GM18868 (cell line): ENCODE results near the gene SRBD1.

Experiments used
- ATAC-seq: cut with Tn5 transposase; IDR thresholded peaks from one replicate; pipeline ENCODE4 v1.9.1; 2021; ENCODE audit warnings: mild to moderate bottlenecking, moderate library complexity; ENCODE audit not compliant: unreplicated experiment

SRBD1 gene

DNA sequence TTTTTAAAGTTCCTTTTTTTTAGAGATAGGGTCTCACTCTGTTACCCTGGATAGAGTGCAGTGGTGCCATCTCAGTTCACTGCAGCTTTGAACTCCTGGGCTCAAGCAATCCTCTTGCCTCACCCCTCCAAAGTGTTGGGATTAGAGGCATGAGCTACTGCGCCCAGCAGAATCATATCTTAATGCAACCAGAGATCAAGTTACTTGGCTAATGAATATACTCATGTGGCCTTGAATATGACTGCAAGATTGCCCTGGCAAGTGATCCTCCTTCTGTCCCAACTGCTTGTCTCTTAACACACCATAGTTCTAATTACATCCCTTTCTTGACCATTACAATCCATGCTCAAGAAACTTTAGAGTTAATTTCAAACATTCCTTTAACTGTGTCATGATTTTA is 133.5 kb downstream of the SRBD1 start:
- no peak for ATAC-seq

DNA sequence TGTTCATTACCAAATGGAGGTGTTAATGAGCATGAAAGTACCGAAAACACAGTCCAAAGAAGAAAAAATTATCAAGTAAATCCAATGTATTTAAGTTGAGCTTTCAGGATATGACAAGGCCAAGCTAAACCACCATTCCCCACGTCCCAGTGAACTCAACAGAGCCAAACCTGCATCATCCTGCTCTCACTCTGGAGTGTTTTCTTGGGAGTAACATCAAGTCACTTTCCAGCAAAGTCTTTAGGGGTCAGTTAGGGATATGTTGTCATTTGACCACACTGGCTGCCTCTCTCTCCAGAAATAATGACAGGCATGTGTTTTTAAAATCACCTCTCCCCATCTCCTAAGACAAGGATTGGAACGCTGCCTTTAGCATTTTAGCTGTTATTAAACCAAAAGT is 140.5 kb downstream of the SRBD1 start:
- ATAC-seq, result no peak

DNA sequence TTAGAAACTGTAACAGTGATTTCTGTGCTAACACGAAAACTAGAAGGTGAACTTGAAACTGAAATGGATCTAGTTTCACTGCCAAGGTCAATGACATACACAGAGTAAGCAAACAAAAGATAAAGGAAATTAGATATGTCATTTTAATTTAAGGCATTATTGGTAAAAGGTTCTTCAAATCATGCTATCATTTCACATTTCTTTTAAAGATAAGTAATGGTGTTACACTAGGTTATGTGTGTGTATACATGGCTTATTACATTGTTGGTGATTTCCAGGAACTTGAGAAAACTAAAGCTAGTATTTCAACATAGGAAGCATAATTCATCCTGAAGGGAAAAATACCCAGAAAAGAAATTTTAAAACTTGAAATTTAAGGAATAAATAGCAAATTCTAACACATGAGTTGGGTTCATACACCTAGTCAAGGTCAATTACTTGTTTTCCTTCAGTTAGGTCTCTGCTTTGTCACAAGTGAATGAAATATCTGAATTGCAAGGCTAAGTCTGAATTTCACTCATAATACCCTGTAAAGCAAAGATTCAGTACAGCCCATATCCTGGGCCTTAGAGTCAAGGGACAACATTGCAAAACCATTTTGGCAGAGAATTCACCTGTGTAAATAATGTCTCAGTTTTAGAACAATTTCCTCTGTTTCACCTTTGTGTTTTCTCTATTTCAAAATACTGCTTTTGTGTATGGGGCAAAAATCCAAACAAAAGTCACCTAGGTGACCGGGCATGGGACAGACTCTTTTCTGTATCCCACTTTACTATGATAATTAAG is 141.6 kb downstream of the SRBD1 start:
- ATAC-seq, result no peak

DNA sequence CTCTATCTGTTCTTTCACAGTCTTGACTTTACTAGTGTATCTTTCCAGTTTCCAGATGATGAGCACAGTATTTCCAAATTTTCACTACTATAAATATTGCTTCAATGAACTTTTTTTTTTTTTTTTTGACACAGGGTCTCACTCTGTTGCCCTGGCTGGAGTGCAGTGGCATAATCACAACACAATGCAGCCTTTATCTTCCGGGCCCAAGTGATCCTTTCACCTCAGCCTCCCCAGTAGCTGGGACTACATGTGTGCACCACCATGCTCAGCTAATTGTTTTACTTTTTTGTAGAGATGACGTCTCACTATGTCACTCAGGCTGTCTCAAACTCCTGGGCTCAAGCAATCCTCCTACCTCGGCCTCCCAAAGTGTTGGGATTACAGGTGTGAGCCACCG is 142.8 kb downstream of the SRBD1 start:
- no peak for ATAC-seq

DNA sequence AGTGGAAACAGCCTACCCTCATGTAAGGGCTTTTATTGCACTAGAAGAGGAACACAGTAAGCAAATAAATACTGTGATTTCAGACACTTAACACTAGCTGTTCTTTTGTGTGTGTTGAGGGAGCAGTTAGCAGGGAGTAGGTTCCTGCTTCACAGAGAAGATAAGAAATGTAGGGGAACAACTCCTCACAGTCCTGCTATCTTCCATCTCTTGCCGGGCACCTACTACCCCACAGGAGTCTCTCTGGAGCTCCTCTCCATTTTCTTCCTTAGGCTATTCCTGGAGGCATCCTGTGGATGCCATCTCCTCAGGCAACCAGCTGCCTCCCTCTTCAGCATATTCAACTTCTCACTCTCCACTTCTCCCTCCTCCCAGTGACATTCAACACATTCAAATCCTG is 145.0 kb downstream of the SRBD1 start:
- ATAC-seq, result no peak

DNA sequence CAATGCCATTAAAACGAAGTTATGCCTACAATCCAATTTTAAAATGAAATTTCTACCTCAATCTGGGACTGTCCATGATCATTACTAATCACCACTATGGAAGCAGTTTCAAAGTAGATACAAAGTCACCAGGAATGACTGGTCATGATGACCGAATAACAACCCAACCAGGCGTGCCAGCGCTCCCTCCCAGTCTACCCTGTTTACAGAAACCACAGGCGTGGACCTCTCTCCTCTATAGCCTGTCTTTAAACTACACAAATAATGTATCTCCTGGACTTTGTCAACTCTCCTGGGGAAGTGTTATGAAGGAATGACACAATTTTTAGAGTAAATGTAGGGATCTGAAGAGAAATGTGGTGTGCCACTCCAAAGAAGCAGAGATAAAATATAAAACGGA is 150.2 kb downstream of the SRBD1 start:
- no peak for ATAC-seq

DNA sequence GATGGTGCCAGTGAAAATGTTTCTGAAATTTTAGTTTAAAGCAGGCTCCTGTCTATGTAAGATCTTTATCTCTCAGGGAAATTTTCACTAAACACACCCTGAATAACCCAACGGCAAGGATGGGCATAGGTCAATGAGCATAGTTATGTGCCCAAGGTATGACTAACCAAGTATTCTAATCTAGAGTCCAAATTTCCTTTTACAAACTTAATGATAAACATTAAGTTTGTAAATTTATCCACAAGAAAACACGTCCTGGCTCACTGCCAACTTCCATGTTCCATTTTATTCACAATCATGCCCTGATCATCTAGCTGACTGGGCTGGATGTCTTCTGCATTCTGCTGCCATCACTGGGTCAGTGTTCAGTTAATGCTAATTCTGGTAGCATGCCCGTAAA is 151.2 kb downstream of the SRBD1 start:
- no peak for ATAC-seq

DNA sequence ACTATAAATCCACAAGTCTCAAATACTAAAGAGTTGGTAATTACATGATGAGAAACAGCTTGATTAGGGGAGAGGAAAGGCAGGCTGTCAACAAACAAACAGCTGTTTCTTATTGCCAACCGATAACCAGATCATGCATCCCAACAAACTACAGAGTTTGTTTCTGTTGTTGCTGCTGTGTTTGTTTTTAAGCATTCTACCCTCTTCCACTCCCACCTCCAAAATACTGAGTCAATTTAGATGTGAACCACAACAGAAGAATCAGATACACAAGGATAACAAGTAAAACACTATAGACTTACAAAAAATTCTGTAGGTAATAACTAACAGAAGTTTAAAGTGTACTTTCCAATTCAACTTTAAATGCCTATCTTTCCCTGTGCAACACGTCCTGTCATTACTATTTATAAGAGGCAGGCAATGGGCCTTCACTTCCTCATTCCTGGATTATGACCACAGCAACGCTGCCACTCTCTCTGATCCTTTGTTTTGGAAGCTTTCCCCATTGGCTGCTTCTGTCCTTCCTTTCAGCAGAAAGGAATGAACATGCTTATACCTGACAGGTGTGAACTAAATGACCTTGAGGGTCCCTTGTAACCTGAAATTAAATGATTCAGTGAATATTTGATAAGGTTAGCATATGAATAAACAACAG is 152.0 kb downstream of the SRBD1 start:
- no peak for ATAC-seq

DNA sequence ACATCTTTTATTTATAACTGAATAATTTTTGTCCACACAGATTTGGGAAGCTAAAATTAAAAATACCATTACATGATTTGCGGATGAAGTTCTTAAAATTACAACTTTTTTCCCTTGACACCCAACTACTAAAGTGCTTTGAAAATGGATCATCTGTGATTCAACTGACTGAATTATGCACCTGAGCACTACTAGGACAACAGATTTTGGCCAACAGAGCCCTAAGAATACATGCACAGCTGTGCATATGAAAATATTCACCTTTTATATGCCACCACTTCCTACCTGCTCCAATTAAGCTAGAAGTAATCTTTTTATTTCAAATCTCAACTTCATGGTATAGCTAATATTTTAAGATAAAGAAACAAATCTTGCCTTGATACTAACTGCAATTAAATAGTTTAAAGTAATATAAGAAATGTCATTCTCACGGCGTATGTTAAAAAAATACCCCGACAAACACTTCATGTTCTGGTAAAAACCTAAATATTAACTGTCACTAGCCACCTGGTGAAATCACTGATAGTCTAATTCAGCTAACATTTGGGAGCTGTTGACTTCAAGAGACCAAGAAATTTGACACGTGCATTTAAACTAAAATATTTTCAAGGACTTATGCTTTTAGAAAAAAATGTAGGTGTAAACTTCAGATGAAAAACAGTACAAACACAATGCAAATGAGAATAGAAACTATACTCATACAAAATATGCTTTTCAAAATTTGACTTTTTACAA is 153.7 kb downstream of the SRBD1 start:
- ATAC-seq, result no peak

DNA sequence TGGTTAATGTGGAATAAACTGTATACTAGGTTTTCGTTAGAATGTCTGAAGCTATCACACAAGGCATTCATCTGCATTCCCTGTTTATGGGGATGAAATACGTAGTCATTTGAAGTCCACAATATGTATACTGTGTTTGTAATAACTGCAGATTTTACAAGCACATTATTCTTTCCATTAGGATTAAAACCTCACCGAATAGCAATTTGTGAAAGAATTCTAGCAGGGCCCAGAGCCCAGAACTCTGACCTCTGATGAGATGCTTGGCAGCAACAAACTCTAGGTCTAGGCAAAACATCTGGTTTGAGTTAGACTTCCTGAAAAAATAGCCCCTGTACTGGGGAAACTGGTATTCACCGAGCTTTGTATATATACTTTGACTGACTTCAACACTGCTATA is 158.2 kb downstream of the SRBD1 start:
- ATAC-seq, result no peak

DNA sequence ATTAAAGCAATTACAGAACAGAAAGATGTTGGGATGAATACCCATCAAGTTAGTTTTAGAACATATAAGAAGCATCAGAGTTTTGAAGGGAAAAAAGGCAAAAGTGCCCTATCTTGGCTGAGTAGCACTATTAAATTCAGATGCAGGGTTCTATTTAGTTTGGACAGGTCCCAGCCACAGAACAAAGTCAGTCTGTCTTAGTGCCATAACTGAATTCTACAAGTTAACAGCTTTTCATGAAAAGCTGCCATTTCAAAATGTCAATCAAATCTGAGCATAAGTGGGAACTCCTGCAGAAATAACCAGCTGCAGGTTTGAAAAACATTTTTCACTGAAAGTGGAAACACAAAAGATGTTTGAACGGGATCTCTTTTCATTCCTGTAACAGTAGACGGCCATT is 160.4 kb downstream of the SRBD1 start:
- ATAC-seq, result no peak

DNA sequence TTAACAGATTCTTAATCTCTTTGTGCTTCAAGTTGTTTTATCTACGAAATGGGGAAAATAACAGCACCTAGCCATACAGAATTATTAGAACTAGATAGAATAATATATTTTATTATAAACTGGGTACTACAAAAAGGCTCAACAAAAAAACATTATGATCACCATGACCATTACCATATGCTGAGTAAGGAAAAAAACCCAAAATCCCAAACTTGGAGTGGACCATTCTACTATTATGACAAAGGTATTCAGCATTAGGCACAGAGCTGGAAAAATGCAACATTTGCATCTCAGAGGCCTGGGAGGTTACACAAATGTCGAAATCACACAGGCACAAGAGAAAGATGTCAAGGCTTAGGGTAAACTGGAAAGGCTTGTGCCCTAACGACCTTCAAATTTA is 162.8 kb downstream of the SRBD1 start:
- ATAC-seq, result no peak

DNA sequence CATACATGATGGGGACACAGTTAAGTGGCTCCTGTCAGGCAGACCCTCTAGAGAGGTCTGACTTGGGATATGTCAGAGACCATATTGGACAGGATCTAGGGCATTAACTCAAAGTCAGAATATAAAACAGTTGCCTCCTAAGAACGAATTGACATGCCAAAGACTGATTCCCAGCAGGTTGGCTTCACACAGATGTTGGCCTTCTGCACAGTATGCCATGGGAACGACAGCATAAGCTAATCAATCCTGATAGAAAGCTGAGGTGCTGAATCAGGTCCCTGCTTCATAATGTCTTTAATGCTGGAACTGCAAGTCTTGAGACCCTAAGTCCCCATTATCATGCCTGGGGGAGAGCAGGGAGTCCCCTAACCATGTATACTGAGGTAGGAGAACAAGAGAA is 165.1 kb downstream of the SRBD1 start:
- no peak for ATAC-seq

DNA sequence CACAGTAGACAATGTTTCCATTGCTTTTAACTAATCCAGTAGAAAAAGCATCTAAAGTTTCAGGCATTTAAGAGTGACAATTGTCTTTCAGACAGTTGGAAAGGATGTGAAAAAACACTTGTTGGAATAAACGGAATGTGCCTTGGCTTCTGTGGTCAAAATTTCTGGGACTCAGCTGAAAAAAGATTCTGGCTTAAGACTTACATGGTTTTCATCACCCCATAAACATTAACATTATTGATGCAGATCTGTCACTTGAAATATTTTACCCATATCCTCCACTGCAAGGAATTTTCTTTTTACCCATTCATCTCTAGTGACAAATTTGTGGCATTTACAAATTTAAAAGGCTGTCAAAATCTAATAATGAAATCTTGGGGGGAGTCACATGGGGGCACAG is 166.0 kb downstream of the SRBD1 start:
- ATAC-seq, result no peak

DNA sequence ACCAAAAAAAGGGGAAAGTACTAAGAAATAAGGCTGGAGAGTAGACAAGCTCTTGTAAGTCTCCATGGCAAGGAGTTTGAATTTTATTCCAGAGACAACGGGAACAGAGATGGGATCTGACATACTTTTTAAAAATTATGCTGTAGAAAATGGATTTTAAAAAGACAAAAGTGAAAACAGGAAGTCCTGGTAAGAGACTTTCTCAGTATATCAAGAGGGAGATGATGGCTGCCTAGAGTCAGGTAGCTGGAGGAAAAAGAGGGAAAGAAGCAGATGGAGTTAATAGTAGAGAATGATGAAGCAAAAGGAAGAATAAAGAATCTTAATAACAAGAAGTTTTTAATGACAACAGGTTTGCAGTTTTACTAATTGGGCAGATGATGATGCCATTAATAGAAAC is 168.1 kb downstream of the SRBD1 start:
- ATAC-seq, result no peak

DNA sequence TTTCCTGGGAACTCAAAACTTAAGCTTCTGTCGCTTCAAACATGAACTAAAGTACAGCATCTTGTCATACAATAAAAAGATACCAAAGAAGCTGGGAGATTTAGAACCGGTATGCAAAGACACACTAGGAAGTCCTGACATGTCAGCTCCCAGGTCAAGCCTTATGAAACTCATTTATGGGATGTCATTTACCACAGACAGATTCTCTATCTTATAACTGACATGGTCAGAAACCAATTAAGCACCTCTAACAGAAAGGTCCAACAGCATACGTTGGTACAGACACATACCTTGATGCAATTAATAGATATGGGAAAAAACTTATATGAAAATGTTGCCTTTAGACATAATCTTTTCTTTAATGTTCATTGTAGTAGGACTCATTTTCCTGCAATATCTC is 169.0 kb downstream of the SRBD1 start:
- ATAC-seq, result no peak

DNA sequence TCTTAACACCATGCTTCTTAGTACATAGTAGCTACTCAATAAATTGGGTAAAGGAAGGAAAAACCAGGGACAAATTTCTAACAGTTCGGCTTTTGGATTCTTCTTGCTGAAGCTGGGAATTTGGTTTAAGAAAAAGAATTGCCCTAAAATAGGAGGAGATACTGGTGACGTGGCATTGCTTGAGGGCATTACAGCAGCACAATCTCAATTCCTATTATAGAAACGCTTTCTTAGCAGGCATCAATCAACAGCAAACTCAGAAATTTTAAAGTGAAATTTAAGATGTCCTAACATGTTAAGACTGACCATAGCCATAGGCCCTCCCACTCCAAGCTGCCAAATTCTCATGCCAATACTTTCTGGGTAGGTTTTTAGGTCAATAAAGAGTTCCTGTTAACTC is 169.5 kb downstream of the SRBD1 start:
- ATAC-seq, result no peak

DNA sequence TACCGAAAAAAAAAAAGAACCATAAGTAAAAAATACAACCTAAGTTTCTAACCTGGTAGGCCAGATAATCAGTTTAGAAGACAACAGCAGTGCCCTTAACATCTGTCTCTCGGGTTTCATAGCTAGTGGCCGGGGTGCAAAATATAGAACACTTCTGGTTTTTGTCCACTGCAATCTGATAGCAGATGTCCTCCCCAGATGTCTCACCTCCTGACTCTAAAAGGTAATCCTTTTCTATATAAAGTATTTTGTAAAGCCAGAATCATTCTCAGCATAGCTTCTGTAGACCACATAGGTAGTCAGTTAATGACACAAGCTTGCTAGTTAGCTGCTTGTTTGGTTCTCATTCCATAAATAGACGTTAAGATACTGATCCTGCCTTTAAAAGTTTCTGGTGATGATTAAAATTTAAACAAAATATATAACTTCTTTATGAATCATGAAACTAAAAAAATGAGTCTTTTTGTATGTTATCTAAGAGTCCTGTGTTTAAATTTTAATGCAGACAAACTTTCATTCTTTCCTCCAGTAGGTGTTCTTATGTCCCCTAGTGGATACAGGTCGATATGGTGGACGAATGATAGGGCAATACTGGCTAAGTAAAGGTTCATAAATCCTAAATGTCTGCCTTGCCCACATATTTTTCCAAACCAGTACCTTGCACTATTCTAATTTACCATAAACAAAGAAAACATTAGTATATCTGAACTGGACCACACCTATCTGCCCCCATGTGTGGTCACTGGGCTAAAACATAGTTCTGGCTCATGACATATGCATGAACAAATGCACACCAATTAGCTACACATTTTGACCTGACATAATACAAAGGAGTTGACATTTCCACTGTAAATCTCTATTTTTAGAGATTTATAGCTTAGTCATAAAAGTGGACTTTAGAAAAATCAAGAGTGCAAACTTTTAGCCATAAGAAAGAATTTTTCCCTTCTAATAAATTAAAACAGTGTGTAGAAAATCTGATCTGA is 171.0 kb downstream of the SRBD1 start:
- ATAC-seq, result peak; percentile 60

DNA sequence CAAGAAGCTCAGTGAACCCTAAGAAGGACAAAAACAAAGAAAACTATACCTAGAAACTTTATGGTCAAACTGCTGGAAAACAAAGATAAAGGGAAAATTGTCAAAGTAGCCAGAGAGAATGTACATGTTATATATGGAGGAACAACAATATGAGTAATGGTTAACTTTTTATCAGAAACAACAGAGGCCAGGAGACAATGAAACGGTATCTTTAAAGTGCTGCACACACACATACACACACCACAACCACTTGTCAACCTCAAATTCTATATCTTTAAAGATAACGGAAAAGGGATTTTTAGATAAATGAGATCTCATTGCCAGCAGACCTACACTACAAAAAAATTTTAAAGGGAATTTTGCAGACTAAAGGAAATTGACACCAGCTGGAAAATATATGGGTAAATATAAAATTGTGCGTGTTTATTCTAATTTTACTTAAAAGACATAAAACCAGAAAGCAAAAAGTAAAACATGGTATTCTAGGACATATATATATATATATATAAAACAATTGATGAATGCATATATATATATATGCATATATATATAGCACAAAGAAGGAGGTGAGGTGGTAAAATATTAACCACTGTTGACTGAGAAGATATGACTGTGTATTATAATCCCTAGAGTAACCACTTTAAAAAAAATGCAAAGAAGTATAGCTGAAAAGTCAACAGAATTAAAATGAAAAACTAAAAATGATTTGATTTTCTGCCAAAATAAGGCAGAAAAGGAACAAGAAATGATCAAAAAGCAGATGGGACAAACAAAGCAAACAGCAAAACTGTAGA is 172.0 kb downstream of the SRBD1 start:
- ATAC-seq, result no peak

DNA sequence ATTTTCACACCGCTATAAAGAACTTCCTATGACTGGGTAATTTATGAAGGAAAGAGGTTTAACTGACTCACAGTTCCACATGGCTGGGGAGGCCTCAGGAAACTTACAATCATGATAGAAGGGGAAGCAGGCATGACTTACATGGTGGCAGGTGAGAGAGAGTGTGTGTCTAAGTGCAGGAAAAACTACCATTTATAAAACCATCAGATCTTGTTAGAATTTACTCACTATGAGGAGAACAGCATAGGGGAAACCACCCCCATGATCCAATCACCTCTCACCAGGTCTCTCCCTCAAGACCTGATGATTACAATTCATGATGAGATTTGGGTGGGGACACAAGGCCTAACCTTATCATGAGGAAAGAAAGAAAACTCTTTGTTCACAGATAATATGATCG is 174.6 kb downstream of the SRBD1 start:
- no peak for ATAC-seq
